Measurements from ENCODE around the gene XCR1.

DNA sequence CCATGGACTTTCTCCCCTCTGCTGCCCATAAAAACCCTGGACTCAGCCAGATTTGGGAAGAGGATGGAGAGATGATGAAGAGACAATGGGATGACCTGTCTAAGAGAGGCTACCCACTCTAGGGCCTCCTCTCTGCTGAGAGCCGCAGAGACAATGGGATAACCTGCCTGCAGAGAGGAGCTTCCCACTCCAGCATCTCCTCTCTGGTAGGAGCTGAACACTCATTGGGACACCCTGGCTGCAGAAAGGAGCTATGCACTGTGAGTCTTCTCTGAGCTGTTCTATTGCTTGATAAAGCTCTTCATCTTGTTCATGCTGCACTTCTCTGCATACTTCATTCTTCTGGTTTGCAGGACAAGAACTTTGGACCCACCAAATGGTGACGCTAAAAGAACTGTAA, 4.5 kb upstream of the XCR1 start:
- TF ChIP-seq, protein P1, sequence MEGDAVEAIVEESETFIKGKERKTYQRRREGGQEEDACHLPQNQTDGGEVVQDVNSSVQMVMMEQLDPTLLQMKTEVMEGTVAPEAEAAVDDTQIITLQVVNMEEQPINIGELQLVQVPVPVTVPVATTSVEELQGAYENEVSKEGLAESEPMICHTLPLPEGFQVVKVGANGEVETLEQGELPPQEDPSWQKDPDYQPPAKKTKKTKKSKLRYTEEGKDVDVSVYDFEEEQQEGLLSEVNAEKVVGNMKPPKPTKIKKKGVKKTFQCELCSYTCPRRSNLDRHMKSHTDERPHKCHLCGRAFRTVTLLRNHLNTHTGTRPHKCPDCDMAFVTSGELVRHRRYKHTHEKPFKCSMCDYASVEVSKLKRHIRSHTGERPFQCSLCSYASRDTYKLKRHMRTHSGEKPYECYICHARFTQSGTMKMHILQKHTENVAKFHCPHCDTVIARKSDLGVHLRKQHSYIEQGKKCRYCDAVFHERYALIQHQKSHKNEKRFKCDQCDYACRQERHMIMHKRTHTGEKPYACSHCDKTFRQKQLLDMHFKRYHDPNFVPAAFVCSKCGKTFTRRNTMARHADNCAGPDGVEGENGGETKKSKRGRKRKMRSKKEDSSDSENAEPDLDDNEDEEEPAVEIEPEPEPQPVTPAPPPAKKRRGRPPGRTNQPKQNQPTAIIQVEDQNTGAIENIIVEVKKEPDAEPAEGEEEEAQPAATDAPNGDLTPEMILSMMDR (IDR thresholded peaks at IDR 0.05) = no peak
- no peak for TF ChIP-seq POLR2AphosphoS5 (IDR thresholded peaks at IDR 0.05)
- no peak for TF ChIP-seq EP300 (IDR thresholded peaks at IDR 0.05)
- TF ChIP-seq POLR2A (IDR thresholded peaks at IDR 0.05) = no peak

All from sigmoid colon (tissue), 4 donors.